Rectal smooth muscle tissue (tissue), 1 donor: Measurements from ENCODE around the gene ATP6V0D1.

Experiments used
- H3K27ac ChIP-seq: one replicate; pipeline ENCODE4 v1.7.0; 2013; ENCODE audit warnings: low read depth, low read length, inconsistent platforms
- H3K27me3 ChIP-seq: one replicate; pipeline ENCODE4 v1.7.0; 2013; ENCODE audit warnings: low read length; ENCODE audit not compliant: control insufficient read depth, insufficient read depth
- H3K36me3 ChIP-seq: one replicate; pipeline ENCODE4 v1.7.0; 2013; ENCODE audit warnings: low read length; ENCODE audit not compliant: control insufficient read depth, insufficient read depth
- H3K4me1 ChIP-seq: one replicate; pipeline ENCODE4 v1.7.0; 2013; ENCODE audit warnings: low read length; ENCODE audit not compliant: control insufficient read depth, insufficient read depth
- H3K4me3 ChIP-seq: one replicate; pipeline ENCODE4 v1.7.0; 2013; ENCODE audit warnings: low read length
- H3K9ac ChIP-seq: one replicate; pipeline ENCODE4 v1.7.0; 2013; ENCODE audit warnings: low read length

The ATP6V0D1 gene

GRCh38 chr16:67466581-67466980 is 14.4 kb downstream of the ATP6V0D1 start:
- H3K4me3 ChIP-seq = no peak overlapping the region
- H3K27me3 ChIP-seq = no peaks in the 10 kb centered on the region
- H3K27ac ChIP-seq = no peak overlapping the region
- H3K9ac ChIP-seq = no peak overlapping the region
- H3K4me1 ChIP-seq = peaks cover 4% of the 10 kb centered on the region
- no peaks in the 10 kb centered on the region for H3K36me3 ChIP-seq

GRCh38 chr16:67464565-67464964 is 16.4 kb downstream of the ATP6V0D1 start:
- no peak overlapping the region for H3K9ac ChIP-seq
- H3K27ac ChIP-seq = no peak overlapping the region
- H3K4me1 ChIP-seq = peaks cover 11% of the 10 kb centered on the region
- no peaks in the 10 kb centered on the region for H3K36me3 ChIP-seq
- no peak overlapping the region for H3K4me3 ChIP-seq
- no peaks in the 10 kb centered on the region for H3K27me3 ChIP-seq

GRCh38 chr16:67463691-67464090 is 17.3 kb downstream of the ATP6V0D1 start:
- Histone ChIP-seq H3K4me1 (peaks cover 18% of the 10 kb centered on the region), H3K4me3 (no peak overlapping the region), H3K36me3 (no peaks in the 10 kb centered on the region), H3K9ac (no peak overlapping the region), H3K27me3 (no peaks in the 10 kb centered on the region), H3K27ac (no peak overlapping the region)

- H3K36me3 ChIP-seq = no peaks in the 10 kb centered on the region
- H3K27me3 ChIP-seq = no peaks in the 10 kb centered on the region
- H3K4me1 ChIP-seq = peaks cover 21% of the 10 kb centered on the region
- H3K9ac ChIP-seq = no peak overlapping the region
- H3K4me3 ChIP-seq = no peak overlapping the region
- no peak overlapping the region for H3K27ac ChIP-seq
These were observed 17.9 kb downstream of the ATP6V0D1 start for GRCh38 chr16:67463059-67463458.

- peak overlapping the region; percentile 2 for H3K4me3 ChIP-seq
- peak overlapping the region; percentile 21 for H3K27ac ChIP-seq
- H3K4me1 ChIP-seq = peaks cover 29% of the 10 kb centered on the region
- no peaks in the 10 kb centered on the region for H3K27me3 ChIP-seq
- no peaks in the 10 kb centered on the region for H3K36me3 ChIP-seq
- H3K9ac ChIP-seq = no peak overlapping the region
These were observed 18.7 kb downstream of the ATP6V0D1 start for GRCh38 chr16:67462279-67462655.

- Histone ChIP-seq H3K27ac (no peak overlapping the region), H3K4me1 (peaks cover 34% of the 10 kb centered on the region), H3K4me3 (no peak overlapping the region), H3K9ac (peak overlapping the region; percentile 41), H3K27me3 (no peaks in the 10 kb centered on the region), H3K36me3 (no peaks in the 10 kb centered on the region)
These were observed 19.2 kb downstream of the ATP6V0D1 start for GRCh38 chr16:67461600-67462278.

GRCh38 chr16:67460961-67461360 is 20.0 kb downstream of the ATP6V0D1 start:
- H3K9ac ChIP-seq = peak overlapping the region; percentile 41
- no peaks in the 10 kb centered on the region for H3K36me3 ChIP-seq
- no peaks in the 10 kb centered on the region for H3K27me3 ChIP-seq
- H3K4me1 ChIP-seq = peaks cover 37% of the 10 kb centered on the region
- peak overlapping the region; percentile 2 for H3K27ac ChIP-seq
- H3K4me3 ChIP-seq = peak overlapping the region; percentile 3

GRCh38 chr16:67460168-67460567 is 20.8 kb downstream of the ATP6V0D1 start:
- Histone ChIP-seq H3K4me1 (peaks cover 34% of the 10 kb centered on the region), H3K9ac (peak overlapping the region; percentile 8), H3K36me3 (no peaks in the 10 kb centered on the region)

GRCh38 chr16:67459861-67460150 is 21.2 kb downstream of the ATP6V0D1 start:
- no peaks in the 10 kb centered on the region for H3K36me3 ChIP-seq
- H3K4me3 ChIP-seq = peak overlapping the region; percentile 13
- H3K27me3 ChIP-seq = no peaks in the 10 kb centered on the region
- peak overlapping the region; percentile 8 for H3K9ac ChIP-seq
- peak overlapping the region; percentile 53 for H3K27ac ChIP-seq
- H3K4me1 ChIP-seq = peaks cover 34% of the 10 kb centered on the region

More at GRCh38 chr16:67460168-67460567, 20.8 kb downstream of the ATP6V0D1 start:
- Histone ChIP-seq H3K27me3 (no peaks in the 10 kb centered on the region), H3K27ac (peak overlapping the region; percentile 53), H3K4me3 (no peak overlapping the region)

GRCh38 chr16:67459066-67459860 is 21.7 kb downstream of the ATP6V0D1 start:
- Histone ChIP-seq H3K4me3 (peak overlapping the region; percentile 34), H3K36me3 (no peaks in the 10 kb centered on the region), H3K4me1 (peaks cover 34% of the 10 kb centered on the region), H3K9ac (peak overlapping the region; percentile 47), H3K27ac (peak overlapping the region; percentile 53), H3K27me3 (no peaks in the 10 kb centered on the region)

- Histone ChIP-seq H3K9ac (peak overlapping the region; percentile 19), H3K27me3 (no peaks in the 10 kb centered on the region), H3K36me3 (peaks cover 2% of the 10 kb centered on the region), H3K4me1 (peaks cover 34% of the 10 kb centered on the region), H3K27ac (peak overlapping the region; percentile 64), H3K4me3 (peak overlapping the region; percentile 34)
These were observed 22.8 kb downstream of the ATP6V0D1 start for GRCh38 chr16:67458121-67458641.

- peaks cover 34% of the 10 kb centered on the region for H3K4me1 ChIP-seq
These were observed 23.3 kb downstream of the ATP6V0D1 start for GRCh38 chr16:67457611-67458010.

More at GRCh38 chr16:67457611-67458010, 23.3 kb downstream of the ATP6V0D1 start:
- Histone ChIP-seq H3K9ac (peak overlapping the region; percentile 19), H3K4me3 (peak overlapping the region; percentile 44), H3K36me3 (peaks cover 6% of the 10 kb centered on the region), H3K27me3 (no peaks in the 10 kb centered on the region), H3K27ac (peak overlapping the region; percentile 64)
